Measurements from ENCODE around the gene PSMB1.

Gene PSMB1

DNA sequence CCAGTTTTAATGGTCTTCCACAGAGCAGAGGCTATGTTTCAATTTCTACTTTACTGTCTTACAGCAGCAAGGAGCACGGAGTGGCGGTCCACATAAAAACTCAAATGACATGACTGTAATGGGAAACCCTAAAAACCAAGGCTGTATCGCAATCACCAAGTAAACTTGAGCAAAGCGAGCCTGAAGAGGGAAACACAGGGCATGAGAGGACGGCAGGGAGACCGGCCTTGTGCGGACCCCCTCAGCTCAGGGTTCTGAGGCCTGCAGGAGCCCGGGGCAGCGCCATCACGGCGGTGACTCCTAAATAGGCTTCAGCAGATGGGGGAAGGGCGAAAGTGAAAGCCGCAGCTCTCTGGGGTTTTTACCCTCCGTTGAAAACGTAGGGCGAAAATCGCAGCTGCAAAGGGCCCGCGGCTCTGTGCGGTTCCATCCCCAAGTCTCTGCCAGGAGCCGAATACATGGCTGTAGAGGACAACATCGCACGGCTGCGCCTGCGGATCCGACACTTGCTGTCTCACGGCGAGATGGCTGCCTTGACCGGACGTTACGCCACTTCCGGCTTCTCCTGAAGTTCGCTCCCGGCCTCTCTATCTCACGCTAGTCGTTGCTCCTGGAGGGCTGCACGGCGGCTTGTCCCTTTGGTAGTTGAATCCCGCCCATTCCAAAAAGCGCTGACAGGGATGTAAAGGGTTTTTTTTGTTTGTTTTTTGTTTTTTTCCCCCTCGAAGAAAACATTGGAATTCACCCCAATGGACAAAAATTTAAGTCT lies at the start of gene PSMB1:
TSS of gene PSMB1 (minus strand) at position 543 of the 769 bp plus-strand sequence. CDS start at position 478, 65 bp downstream.
- peak; percentile 61 to 83 (median 74) for DNase-seq (ENCODE audit: low read depth in 4 of 4, low spot score in 1 of 4)

DNA sequence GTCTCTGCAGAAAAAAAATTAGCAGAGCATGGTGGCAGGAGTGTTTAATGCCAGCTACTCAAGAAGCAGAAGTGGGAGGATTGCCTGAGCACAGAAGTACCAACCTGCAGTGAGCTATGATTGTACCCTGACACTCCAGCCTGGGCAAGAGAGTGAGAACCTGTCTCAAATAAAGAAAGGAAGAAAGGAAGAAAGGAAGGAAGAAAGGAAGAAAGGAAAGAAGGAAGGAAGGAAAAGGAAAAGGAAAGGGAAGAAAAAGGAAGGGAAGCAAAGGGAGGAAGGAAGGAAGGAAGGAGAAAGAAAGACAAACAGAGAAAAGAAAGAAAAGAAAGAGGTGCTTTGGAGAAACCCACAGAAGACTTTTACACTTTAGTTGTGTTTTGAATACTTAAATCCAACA lies 44.2 kb upstream of the PSMB1 start:
- DNase-seq (ENCODE audit: low read depth in 4 of 4, low spot score in 1 of 4) = no peak

- DNase-seq (ENCODE audit: low read depth in 4 of 4, low spot score in 1 of 4) = no peak
These were observed 43.3 kb upstream of the PSMB1 start for GRCh38 chr6:170596426-170596825.

- DNase-seq (ENCODE audit: low read depth in 4 of 4, low spot score in 1 of 4) = no peak
These were observed 37.6 kb upstream of the PSMB1 start for GRCh38 chr6:170590725-170591124.

- no peak for DNase-seq (ENCODE audit: low read depth in 4 of 4, low spot score in 1 of 4)
These were observed 31.9 kb upstream of the PSMB1 start for GRCh38 chr6:170584954-170585498.

DNA sequence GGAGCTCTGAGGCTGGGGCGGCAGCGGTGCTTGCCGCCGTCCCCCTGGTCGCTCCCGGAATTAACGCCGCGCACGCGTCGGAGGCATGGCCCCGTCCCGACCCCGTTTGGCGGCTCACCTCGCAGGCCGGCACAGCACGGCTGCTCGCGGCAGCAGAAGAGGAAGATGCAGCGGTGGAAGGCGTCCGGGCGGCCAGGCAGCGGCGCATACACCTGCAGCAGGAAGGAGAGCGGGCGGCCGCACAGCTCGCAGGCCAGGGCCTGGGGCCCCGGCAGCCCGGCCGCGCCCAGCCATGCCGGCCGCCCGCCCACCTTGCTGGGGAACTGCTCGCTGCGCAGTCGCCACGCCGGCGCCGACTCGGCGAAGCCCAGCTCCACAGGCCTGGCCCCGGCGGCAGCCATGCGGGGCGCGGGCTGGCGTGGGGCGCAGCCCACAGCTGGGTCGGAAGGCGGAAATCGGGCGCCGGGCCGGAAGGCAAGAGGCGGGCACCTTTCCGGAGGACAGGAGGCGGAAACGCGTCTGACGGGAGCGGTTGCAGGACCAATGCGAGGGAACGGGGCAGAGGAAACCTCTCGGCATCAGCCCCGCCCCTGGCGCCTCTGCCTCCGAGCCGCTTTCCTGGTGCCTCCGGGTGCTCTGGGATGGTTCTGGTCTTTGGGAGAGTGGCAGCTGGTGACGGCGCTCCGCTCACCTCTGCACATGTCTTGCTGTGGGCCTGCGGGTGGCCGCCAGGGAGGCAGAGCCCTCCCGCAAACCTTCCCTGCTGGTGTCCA lies 31.3 kb upstream of the PSMB1 start, which contains the start of gene PDCD2:
TSS of gene PDCD2 (minus strand) at position 457 of the 773 bp plus-strand sequence. CDS start at position 401, 56 bp downstream.
- peak; percentile 81 to 92 (median 87) for DNase-seq (ENCODE audit: low read depth in 4 of 4, low spot score in 1 of 4)

DNA sequence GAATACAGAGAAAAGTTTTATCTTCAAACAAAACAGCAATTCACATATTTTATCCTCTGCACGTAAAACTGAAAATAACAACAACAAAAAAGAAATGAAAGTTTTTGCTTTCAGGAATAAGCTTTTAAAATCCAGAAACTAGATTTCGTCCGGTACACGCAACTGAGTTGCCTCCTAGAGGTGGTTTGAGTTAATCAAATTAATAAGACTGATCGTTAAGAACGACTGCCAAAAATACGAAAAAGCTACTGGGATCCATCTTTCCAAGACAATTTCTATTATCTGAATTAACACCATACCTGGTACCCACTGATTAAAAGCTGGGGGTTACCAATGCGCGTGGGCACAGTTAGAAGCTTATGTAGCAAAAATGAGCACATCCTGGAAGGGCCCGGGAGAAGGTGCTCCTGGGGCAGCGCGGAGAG lies 30.7 kb upstream of the PSMB1 start:
- DNase-seq (ENCODE audit: low read depth in 4 of 4, low spot score in 1 of 4) = no peak

DNA sequence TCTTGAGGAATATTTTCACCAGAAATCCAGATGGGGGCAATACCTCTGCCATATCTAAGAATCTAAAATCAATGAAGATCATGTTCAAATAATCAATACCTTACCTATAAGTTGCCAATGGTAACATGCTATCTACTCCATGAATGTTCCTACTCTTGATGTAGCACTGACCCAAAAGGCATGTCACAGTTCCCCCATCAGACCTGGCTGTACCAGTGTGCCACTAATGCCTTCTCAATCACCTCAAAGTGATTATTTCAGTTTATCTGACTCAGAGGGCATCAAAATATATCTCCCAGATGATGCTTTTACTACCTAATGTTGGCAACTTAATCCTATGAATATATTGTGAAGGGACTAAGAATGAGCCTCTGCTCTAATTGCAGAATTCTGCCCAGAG lies 25.8 kb upstream of the PSMB1 start:
- DNase-seq (ENCODE audit: low read depth in 4 of 4, low spot score in 1 of 4) = no peak

DNA sequence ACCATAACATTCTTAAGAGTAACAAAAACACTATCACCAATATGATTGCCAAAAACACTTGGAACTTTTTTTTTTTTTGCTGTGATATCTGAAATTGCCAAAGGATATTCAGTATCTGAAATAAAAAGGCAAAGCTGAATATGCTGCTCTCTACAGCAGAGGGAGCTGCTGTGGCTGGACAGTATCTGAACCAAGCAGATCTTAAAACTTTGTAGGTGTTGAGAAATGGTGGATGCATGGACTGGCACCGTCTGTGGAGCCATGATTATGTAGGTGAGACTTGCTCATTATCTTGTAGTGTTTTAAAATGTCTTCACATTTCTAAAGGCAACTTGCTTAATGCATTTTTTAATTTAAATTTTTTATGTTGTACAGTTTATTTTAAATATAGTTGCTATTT lies 22.1 kb upstream of the PSMB1 start:
- no peak for DNase-seq (ENCODE audit: low read depth in 4 of 4, low spot score in 1 of 4)

GRCh38 chr6:170572704-170573466 lies 19.8 kb upstream of the PSMB1 start:
- no peak for DNase-seq (ENCODE audit: low read depth in 4 of 4, low spot score in 1 of 4)

- DNase-seq (ENCODE audit: low read depth in 4 of 4, low spot score in 1 of 4) = no peak
These were observed 11.9 kb upstream of the PSMB1 start for GRCh38 chr6:170564936-170565530.

DNA sequence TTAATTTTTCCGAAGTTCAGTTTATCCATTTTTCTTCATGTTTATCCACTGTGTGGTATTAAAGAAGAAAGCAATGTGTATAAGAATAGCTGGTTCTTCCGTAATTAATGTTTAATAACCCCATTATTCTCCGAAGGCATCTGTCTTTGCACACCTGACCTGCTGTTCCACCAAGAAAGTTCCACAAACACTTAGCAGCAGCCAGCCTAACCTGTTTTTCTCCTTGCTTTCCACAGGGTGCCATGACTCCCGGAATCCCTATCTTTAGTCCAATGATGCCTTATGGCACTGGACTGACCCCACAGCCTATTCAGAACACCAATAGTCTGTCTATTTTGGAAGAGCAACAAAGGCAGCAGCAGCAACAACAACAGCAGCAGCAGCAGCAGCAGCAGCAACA lies 8.4 kb upstream of the PSMB1 start:
- DNase-seq (ENCODE audit: low read depth in 4 of 4, low spot score in 1 of 4) = no peak

DNA sequence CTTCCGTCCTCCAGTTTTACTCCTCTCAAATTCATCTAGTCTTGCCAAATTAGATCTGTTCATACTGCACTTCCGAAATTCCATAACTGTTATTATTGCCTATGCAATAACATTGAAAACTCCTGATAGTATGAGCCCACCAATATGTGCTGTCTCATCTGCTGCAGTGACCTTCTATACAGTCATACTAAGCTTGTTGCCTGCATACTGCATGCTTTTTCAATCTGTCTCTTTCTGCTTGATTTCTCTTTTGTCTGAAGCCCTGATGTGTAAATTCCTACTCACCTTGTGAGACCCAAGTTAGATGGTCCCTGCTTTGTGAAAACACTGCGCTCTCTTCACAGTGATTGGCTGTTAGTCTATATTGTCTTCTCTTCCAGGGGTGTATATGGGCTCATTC lies 2.2 kb upstream of the PSMB1 start:
- DNase-seq (ENCODE audit: low read depth in 4 of 4, low spot score in 1 of 4) = no peak

- DNase-seq (ENCODE audit: low read depth in 4 of 4, low spot score in 1 of 4) = no peak
These were observed 1.7 kb upstream of the PSMB1 start for GRCh38 chr6:170554796-170555137.

GRCh38 chr6:170554013-170554795 lies 1.1 kb upstream of the PSMB1 start, which contains the start of gene TBP:
Gene TBP (plus strand): TSS chr6:170554369. CDS start chr6:170557030, 2,661 bp downstream.
- peak; percentile 89 to 96 (median 93) for DNase-seq (ENCODE audit: low read depth in 4 of 4, low spot score in 1 of 4)

DNA sequence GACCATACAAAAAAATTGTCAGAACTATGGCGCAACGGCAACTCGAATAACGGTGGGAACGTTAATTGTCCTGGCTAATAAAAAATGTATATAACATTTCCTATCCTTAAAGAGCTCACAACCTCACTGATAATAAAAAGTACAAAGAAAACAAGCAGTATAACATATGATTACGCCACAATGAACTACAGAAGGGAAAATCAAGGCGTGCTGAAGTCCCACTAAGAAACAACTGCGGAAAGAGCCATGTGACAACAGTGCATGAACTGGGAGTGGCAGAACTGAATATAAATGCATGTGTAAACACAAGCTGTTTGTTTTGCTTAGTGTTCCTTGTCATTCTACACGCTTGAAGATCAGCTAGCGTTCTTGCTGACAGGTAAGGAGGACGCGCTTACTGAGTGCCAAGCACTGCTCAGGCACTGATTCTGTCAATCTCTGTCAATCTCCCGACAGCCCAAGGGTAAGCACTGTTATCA lies 466 bp upstream of the PSMB1 start:
- DNase-seq (ENCODE audit: low read depth in 4 of 4, low spot score in 1 of 4) = peak in 1 of 4 experiments; percentile 9

GRCh38 chr6:170545405-170545804 lies 7.7 kb downstream of the PSMB1 start:
- DNase-seq (ENCODE audit: low read depth in 4 of 4, low spot score in 1 of 4) = no peak

DNA sequence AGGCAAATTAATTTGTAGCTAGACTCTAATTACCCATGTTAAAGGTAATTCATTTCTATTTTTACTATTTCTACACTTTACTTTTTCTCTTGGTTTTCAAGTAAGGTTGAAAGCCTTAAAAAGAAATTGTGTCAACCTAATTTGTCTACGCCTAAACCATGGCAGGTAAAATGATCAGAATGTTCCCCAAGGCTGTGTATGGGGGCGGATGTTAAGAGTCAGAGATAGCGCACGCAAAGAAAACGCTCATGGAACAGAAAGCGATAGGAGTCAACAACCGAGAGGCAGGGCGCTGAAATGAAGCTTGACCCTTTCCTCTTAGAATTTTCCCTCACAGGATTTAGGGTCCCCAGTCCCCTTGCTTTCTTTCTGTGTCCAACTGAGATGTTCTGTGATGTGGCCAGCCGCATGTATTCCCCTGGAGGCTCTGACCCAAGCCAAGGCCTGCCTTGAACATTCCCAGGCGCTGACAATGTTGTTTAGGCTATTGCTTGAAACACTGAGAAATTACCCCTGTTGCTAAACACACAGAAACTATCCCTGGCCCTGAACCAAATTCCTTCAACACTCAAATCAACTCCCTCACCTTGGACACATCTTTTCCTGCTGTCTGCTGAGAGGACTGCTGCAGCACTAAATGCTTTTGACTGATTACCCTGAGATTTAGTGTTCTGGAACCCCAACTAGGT lies 10.9 kb downstream of the PSMB1 start:
- DNase-seq (ENCODE audit: low read depth in 4 of 4, low spot score in 1 of 4) = no peak

DNA sequence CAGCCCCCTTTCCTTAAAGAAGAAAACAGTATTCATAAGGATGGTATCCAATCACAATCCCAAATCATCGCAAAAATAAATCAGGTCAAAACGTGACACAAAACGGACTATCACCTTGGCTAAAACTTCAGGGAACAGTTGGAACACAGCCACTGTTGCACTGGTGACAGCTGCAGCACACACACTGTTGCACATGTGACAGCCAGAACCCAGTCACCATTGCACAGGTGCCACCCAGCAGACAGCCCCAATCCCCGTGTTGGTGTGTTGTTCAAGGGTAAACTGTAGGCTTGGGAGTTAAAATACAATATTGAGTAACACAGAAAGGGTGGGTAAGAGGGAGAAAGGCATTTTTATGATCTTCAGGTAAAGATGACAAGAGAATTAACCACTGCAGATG lies 15.8 kb downstream of the PSMB1 start:
- DNase-seq (ENCODE audit: low read depth in 4 of 4, low spot score in 1 of 4) = no peak

Data from stimulated activated CD4-positive, alpha-beta T cell treated with anti-CD3 and anti-CD28 coated beads, Interleukin-1b, Interleukin-23, amount 100 ng/mL, for 24 hours (primary cell).